ENCODE measurements around the gene CDR2. TPM values are rescaled to one million over a fixed set of nuclear protein-coding genes. Genes with fewer than 3 reads are reported as not detected.
"Not testable (repeated sequence)": the region's sequence is repeated elsewhere in the genome, so short reads cannot be mapped to it uniquely, and the experiment has no call there.

Gene CDR2
- total and polyA plus RNA-seq, 2 donors, result 24.0 to 27.3 TPM

DNA sequence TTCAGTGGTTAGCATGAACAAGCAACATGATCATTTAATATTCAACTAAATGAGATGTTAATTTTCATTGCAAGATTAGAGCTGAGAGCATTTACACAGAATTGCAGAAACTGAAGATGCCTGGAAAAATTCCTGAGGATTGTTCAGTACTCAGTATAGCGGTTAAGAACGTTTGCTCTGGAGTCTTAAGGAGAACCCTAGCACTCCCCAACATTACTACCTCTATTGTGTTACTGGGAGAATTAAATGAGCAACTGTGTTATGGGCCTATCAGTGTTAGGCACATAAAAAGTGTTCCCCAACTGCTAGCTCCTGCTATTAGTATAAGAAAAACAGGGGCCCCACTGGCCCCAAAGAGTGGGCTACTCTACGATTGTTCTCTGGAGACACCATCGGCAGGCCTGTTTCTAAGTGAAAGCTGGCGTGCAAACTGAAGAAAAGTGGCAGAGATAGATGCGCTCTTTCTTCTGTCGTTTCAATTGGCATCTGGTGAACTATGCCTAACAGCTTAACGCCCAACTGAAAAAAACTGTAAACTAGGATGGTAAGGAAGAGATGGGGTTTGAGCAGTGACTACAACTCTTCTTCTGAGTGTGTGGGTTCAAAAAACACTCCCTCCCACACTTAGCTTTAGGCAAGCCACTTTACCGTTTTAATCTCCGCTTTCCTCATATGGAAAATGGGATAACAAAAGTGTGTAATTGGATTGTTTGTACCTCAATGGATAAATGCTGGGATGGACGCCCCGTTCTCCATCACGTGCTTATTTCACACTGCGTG is 1.3 kb downstream of the CDR2 start:
- peak overlapping the region; percentile 47 to 95 for H3K4me3 ChIP-seq (ENCODE audit: low read length in 2 of 2)
- peak in 1 of 9 donors; percentile 63 for DNase-seq (ENCODE audit: low read depth in 6 of 9, low spot score in 9 of 9)
- H3K4me1 ChIP-seq (ENCODE audit: control insufficient read depth in 2 of 2, insufficient read depth in 2 of 2, low read length in 2 of 2), result peaks cover 20 to 30% of the 10 kb centered on the region in 2 donors
- no peaks in the 10 kb centered on the region for H3K9me3 ChIP-seq (ENCODE audit: control insufficient read depth in 2 of 2, insufficient read depth in 1 of 2, low read length in 1 of 2)
- WGBS, result 77% methylated on average over 14 of the region's 14 CpGs
- H3K27me3 ChIP-seq (ENCODE audit: control insufficient read depth in 2 of 2, insufficient read depth in 1 of 2, low read length in 1 of 2), result no peaks in the 10 kb centered on the region
- peaks cover 0 to 5% of the 10 kb centered on the region in 2 donors for H3K36me3 ChIP-seq (ENCODE audit: control insufficient read depth in 2 of 2, insufficient read depth in 2 of 2, low read length in 1 of 2)
- peak overlapping the region; percentile 42 to 49 for H3K27ac ChIP-seq (ENCODE audit: low read depth in 1 of 2, low read length in 1 of 2)

DNA sequence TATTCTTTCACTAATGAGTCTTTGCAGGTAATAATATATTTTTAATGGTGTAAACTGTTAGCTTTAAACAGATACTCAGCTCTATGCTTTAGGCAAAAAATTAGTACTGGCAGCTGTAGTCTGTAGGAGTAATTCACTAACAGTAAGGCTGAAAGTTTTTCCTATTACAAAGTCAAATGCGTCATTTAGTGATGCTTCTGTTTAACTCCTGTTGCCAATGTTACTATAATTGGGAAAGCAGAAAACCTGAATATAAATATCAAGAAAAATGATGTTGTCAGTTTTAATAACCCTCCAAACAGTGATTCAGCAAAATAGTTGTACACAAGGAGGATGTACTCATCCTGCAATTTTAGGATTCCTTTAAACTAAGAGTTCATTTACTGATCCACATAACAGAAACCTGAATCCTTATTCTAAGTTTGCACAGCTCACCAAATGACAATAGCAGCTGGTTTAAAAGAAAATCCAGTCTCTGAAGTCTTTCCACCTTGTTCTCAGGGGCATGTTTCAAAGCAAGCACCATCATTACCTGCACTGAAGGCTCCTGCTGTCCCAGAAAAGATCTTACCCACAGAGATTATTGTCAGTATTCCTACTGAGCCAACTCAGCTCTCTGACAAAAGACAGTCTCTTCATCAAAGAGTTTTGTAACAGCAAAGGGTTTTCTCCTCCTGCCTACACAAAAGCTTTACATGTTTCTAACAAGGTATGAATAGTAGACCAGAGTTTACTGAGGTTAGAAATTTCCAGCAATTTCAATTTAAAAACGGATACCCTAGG is 4.2 kb downstream of the CDR2 start:
- Histone ChIP-seq H3K4me3 (ENCODE audit: low read length in 2 of 2) (no peak overlapping the region), H3K27me3 (ENCODE audit: control insufficient read depth in 2 of 2, insufficient read depth in 1 of 2, low read length in 1 of 2) (no peaks in the 10 kb centered on the region), H3K4me1 (ENCODE audit: control insufficient read depth in 2 of 2, insufficient read depth in 2 of 2, low read length in 2 of 2) (peaks cover 20 to 28% of the 10 kb centered on the region in 2 donors), H3K9me3 (ENCODE audit: control insufficient read depth in 2 of 2, insufficient read depth in 1 of 2, low read length in 1 of 2) (no peaks in the 10 kb centered on the region), H3K27ac (ENCODE audit: low read depth in 1 of 2, low read length in 1 of 2) (peak overlapping the region; percentile 18 to 72), H3K36me3 (ENCODE audit: control insufficient read depth in 2 of 2, insufficient read depth in 2 of 2, low read length in 1 of 2) (peaks cover 0 to 5% of the 10 kb centered on the region in 2 donors)
- peak in 1 of 9 donors; percentile 34 for DNase-seq (ENCODE audit: low read depth in 6 of 9, low spot score in 9 of 9)
- WGBS, result 90% methylated on average over 2 of the region's 2 CpGs

DNA sequence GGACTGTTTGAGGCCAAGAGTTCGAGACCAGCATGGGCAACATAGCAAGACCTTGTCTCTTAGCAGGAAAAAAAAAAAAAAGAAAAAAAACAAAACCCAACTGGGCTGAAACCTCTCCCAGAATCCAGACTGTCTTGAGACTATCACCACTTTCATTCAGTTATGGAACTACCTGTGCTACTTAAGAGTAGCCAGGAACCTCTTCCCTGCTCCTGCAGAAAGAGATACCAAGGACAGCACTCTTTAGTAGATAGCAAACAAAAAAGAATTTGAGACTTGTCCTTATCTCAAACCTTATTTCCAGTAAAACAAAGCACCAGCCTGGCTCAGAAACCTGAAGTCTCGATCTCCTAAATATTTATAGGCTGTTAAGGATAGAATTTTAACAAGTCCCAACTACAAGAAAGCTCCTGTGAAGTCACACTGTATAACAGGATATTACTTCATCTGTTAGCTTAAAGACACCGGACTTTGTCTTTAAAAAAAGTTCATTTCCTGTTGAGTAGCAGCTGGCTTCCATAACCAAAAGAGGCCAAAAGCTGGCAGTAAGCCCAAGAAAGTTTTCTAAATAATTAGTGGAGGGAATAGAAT is 5.1 kb downstream of the CDR2 start:
- peaks cover 20 to 24% of the 10 kb centered on the region in 2 donors for H3K4me1 ChIP-seq (ENCODE audit: control insufficient read depth in 2 of 2, insufficient read depth in 2 of 2, low read length in 2 of 2)
- peak overlapping the region; percentile 25 to 72 for H3K27ac ChIP-seq (ENCODE audit: low read depth in 1 of 2, low read length in 1 of 2)
- no peaks in the 10 kb centered on the region for H3K9me3 ChIP-seq (ENCODE audit: control insufficient read depth in 2 of 2, insufficient read depth in 1 of 2, low read length in 1 of 2)
- 56% methylated on average over 3 of the region's 3 CpGs for WGBS
- H3K36me3 ChIP-seq (ENCODE audit: control insufficient read depth in 2 of 2, insufficient read depth in 2 of 2, low read length in 1 of 2), result peaks cover 3 to 9% of the 10 kb centered on the region in 2 donors
- peak in 2 of 9 donors; percentile 46 to 70 for DNase-seq (ENCODE audit: low read depth in 6 of 9, low spot score in 9 of 9)
- no peaks in the 10 kb centered on the region for H3K27me3 ChIP-seq (ENCODE audit: control insufficient read depth in 2 of 2, insufficient read depth in 1 of 2, low read length in 1 of 2)
- no peak overlapping the region for H3K4me3 ChIP-seq (ENCODE audit: low read length in 2 of 2)

DNA sequence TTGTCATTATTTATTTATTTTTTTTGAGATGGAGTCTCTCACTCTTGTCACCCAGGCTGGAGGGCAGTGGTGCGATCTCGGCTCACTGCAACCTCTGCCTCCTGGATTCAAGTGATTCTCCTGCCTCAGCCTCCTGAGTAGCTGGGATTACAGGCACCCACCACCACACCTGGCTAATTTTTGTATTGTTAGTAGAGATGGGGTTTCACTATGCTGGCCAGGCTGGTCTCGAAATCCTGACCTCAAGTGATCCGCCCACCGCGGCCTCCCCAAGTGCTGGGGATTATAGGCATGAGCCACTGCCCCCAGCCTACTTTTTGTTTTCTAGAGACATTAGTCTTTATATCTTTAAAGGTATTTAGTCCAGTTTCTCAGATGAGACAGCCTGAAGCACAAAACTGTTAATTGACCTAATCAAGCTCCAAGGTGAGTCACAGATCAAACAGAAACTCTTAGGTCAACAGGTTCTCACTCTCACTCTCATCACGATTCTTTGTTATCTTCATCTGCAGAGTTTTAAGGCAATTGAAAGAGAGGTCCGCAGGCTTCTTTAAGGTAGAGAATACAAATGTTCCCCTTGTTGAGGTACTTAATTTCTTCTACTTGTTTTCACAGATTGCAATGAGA is 6.1 kb downstream of the CDR2 start:
- over 99% methylated on average over 8 of the region's 8 CpGs for WGBS
- H3K27ac ChIP-seq (ENCODE audit: low read depth in 1 of 2, low read length in 1 of 2); H3K27me3 ChIP-seq (ENCODE audit: control insufficient read depth in 2 of 2, insufficient read depth in 1 of 2, low read length in 1 of 2); H3K9me3 ChIP-seq (ENCODE audit: control insufficient read depth in 2 of 2, insufficient read depth in 1 of 2, low read length in 1 of 2); DNase-seq (ENCODE audit: low read depth in 6 of 9, low spot score in 9 of 9); H3K4me3 ChIP-seq (ENCODE audit: low read length in 2 of 2): not testable (repeated sequence)
- Histone ChIP-seq H3K36me3 (ENCODE audit: control insufficient read depth in 2 of 2, insufficient read depth in 2 of 2, low read length in 1 of 2) (peaks cover 8 to 19% of the 10 kb centered on the region in 2 donors), H3K4me1 (ENCODE audit: control insufficient read depth in 2 of 2, insufficient read depth in 2 of 2, low read length in 2 of 2) (peaks cover 18 to 20% of the 10 kb centered on the region in 2 donors)

DNA sequence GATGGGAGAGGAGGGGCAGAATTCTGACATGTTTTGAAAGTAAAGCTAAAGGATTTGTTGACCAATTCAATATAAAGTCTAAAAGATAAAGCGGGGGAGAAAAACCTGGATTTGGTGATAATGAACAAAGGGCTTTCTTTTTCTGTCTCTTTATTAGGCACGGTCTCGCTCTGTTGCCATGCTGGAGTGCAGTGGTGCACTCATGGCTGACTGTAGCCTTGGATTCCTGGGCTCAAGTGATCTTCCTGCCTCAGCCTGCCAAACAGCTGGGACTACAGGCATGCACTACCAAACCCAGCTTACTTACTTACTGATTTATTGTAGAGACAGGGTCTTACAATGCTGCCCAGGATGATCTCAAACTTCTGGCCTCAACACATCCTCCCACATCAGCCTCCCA is 7.5 kb downstream of the CDR2 start:
- Histone ChIP-seq H3K9me3 (ENCODE audit: control insufficient read depth in 2 of 2, insufficient read depth in 1 of 2, low read length in 1 of 2) (no peaks in the 10 kb centered on the region), H3K27me3 (ENCODE audit: control insufficient read depth in 2 of 2, insufficient read depth in 1 of 2, low read length in 1 of 2) (no peaks in the 10 kb centered on the region), H3K36me3 (ENCODE audit: control insufficient read depth in 2 of 2, insufficient read depth in 2 of 2, low read length in 1 of 2) (peaks cover 12 to 33% of the 10 kb centered on the region in 2 donors), H3K4me3 (ENCODE audit: low read length in 2 of 2) (no peak overlapping the region), H3K4me1 (ENCODE audit: control insufficient read depth in 2 of 2, insufficient read depth in 2 of 2, low read length in 2 of 2) (peaks cover 13 to 14% of the 10 kb centered on the region in 2 donors), H3K27ac (ENCODE audit: low read depth in 1 of 2, low read length in 1 of 2) (no peak overlapping the region)
- no peak for DNase-seq (ENCODE audit: low read depth in 6 of 9, low spot score in 9 of 9)
- 95% methylated on average over 3 of the region's 3 CpGs for WGBS

DNA sequence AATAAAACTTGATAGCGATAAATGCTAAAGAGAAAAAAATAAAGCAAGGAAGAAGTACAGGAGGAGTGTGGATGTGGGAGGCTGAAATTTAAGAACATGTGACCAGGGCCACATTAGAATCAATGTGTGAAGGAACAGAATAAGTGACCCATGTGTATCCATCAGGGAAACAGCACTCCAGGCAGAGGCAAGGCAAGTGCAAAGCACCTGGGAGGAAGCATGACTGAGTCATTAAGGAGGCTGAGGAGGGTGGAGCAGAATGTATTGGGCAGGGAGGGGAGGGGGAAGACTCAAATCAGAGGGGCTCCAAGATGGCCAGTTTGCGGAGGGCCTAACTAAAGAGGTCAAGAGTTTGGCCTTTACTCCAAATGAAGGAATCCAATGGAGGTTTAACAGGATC is 8.0 kb downstream of the CDR2 start:
- Histone ChIP-seq H3K27ac (ENCODE audit: low read depth in 1 of 2, low read length in 1 of 2) (no peak overlapping the region), H3K36me3 (ENCODE audit: control insufficient read depth in 2 of 2, insufficient read depth in 2 of 2, low read length in 1 of 2) (peaks cover 12 to 31% of the 10 kb centered on the region in 2 donors), H3K4me1 (ENCODE audit: control insufficient read depth in 2 of 2, insufficient read depth in 2 of 2, low read length in 2 of 2) (peaks cover 13 to 14% of the 10 kb centered on the region in 2 donors), H3K4me3 (ENCODE audit: low read length in 2 of 2) (no peak overlapping the region), H3K9me3 (ENCODE audit: control insufficient read depth in 2 of 2, insufficient read depth in 1 of 2, low read length in 1 of 2) (no peaks in the 10 kb centered on the region), H3K27me3 (ENCODE audit: control insufficient read depth in 2 of 2, insufficient read depth in 1 of 2, low read length in 1 of 2) (no peaks in the 10 kb centered on the region)
- DNase-seq (ENCODE audit: low read depth in 6 of 9, low spot score in 9 of 9), result no peak
- WGBS, result 98% methylated on average over 2 of the region's 2 CpGs

DNA sequence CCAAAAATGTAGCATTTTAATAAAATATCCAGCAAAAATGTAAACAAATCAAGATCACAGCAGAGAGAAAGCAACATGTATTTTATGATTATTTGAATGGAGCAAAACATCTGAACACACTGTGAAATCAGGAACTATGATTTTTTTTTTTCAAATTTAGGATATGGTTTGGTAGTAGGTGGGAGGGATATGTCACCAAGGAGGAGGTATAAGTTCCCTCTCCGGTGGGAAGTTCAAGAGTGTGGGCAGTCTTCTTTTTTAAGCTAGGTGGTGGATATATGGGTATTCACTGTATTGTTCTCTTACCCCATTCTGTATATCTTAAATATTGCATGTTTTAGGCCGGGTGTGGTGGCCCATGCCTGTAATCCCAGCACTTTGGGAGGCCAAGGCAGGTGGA is 10.2 kb downstream of the CDR2 start:
- Histone ChIP-seq H3K27ac (ENCODE audit: low read depth in 1 of 2, low read length in 1 of 2) (no peak overlapping the region), H3K4me1 (ENCODE audit: control insufficient read depth in 2 of 2, insufficient read depth in 2 of 2, low read length in 2 of 2) (peaks cover 3 to 4% of the 10 kb centered on the region in 2 donors), H3K4me3 (ENCODE audit: low read length in 2 of 2) (no peak overlapping the region), H3K36me3 (ENCODE audit: control insufficient read depth in 2 of 2, insufficient read depth in 2 of 2, low read length in 1 of 2) (peaks cover 12 to 34% of the 10 kb centered on the region in 2 donors), H3K27me3 (ENCODE audit: control insufficient read depth in 2 of 2, insufficient read depth in 1 of 2, low read length in 1 of 2) (no peaks in the 10 kb centered on the region), H3K9me3 (ENCODE audit: control insufficient read depth in 2 of 2, insufficient read depth in 1 of 2, low read length in 1 of 2) (no peaks in the 10 kb centered on the region)
- 98% methylated on average over 2 of the region's 2 CpGs for WGBS
- no peak for DNase-seq (ENCODE audit: low read depth in 6 of 9, low spot score in 9 of 9)

DNA sequence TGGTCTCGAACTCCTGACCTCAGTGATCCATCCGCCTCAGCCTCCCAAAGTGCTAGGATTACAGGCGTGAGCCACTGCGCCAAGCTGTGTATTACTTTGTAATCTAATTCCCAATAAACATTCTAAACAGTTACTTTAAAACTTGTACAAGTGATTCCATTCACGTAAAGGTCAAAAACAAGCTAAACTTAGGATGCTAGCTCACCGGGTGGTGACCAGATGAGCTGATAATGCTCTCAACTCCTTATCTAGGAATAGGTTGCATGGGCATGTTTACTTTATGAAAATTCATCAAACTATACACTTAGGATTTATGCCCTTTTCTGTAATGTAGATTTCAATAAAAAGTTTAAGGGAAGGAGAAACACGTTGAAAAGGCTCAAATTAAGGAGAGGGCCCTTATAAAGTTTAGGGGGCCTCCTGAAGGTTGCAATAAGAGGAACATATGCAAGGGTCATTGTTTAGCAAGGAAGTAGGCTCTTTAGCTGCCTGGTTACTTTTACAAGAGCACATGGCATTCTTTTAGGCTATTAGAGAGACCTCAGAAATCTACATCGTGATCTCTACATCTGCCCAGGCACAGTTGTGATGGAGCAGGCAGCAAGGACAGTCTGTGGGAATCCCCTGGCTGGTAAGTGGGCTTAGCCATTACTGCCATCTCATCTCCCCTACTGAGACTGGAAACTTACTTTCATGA is 13.3 kb downstream of the CDR2 start:
- Histone ChIP-seq H3K27me3 (ENCODE audit: control insufficient read depth in 2 of 2, insufficient read depth in 1 of 2, low read length in 1 of 2) (no peaks in the 10 kb centered on the region), H3K4me1 (ENCODE audit: control insufficient read depth in 2 of 2, insufficient read depth in 2 of 2, low read length in 2 of 2) (peaks cover 5 to 17% of the 10 kb centered on the region in 2 donors), H3K27ac (ENCODE audit: low read depth in 1 of 2, low read length in 1 of 2) (no peak overlapping the region), H3K36me3 (ENCODE audit: control insufficient read depth in 2 of 2, insufficient read depth in 2 of 2, low read length in 1 of 2) (peaks cover 12 to 34% of the 10 kb centered on the region in 2 donors), H3K4me3 (ENCODE audit: low read length in 2 of 2) (no peak overlapping the region), H3K9me3 (ENCODE audit: control insufficient read depth in 2 of 2, insufficient read depth in 1 of 2, low read length in 1 of 2) (no peaks in the 10 kb centered on the region)
- 97% methylated on average over 8 of the region's 8 CpGs for WGBS
- DNase-seq (ENCODE audit: low read depth in 6 of 9, low spot score in 9 of 9), result no peak
